Uterus (tissue), 4 donors: ENCODE measurements around the gene IFT25. TPM values are rescaled to one million over a fixed set of nuclear protein-coding genes. Genes with fewer than 3 reads are reported as not detected.

Source experiments
- DNase-seq, 2 donors: peaks; one replicate each; pipeline ENCODE4 v3.0.0-alpha.2; 2019 to 2020
- H3K27ac ChIP-seq, 2 donors: fragments of 200-600 bp; sonication (generic); 1 replicate in 1 of 2; 2 replicates in 1 of 2; pipeline ENCODE4 v1.5.1; 2016 to 2018
- H3K27me3 ChIP-seq, 2 donors: fragments of 200-600 bp; sonication (generic); one replicate each; pipeline ENCODE4 v1.5.1; 2018 to 2019; ENCODE audit warnings: control low read depth in 1 of 2
- H3K36me3 ChIP-seq, 2 donors: fragments of 200-600 bp; sonication (generic); one replicate each; pipeline ENCODE4 v1.5.1; 2019; ENCODE audit warnings: control low read depth in 1 of 2
- H3K4me1 ChIP-seq, 2 donors: fragments of 200-600 bp; sonication (generic); one replicate each; pipeline ENCODE4 v1.5.1; 2018 to 2019; ENCODE audit warnings: control low read depth in 1 of 2
- H3K4me3 ChIP-seq, 2 donors: fragments of 200-600 bp; sonication (generic); 1 replicate in 1 of 2; 2 replicates in 1 of 2; pipeline ENCODE4 v1.5.1; 2018 to 2019; ENCODE audit warnings: mild to moderate bottlenecking in 1 of 2
- H3K9me3 ChIP-seq, 2 donors: fragments of 200-600 bp; sonication (generic); one replicate each; pipeline ENCODE4 v1.5.1; 2019; ENCODE audit warnings: control low read depth in 1 of 2
- CTCF ChIP-seq, 4 experiments: fragments of 200-600 bp in 2 of 4; fragments of 450-650 bp in 2 of 4; sonication (generic) in 2 of 4; IDR thresholded peaks; one replicate each; pipeline ENCODE4 v1.5.1; 2016 to 2019; ENCODE audit warnings: antibody characterized with exemption in 4 of 4, mild to moderate bottlenecking in 2 of 4, moderate library complexity in 1 of 4
- POLR2A ChIP-seq, 2 donors: fragments of 450-650 bp; IDR thresholded peaks; one replicate each; pipeline ENCODE4 v1.6.1; 2016; ENCODE audit warnings: antibody characterized with exemption in 2 of 2, mild to moderate bottlenecking in 1 of 2, moderate library complexity in 1 of 2
- intact Hi-C: fragments of 100-400 bp; cut with DNase I; formaldehyde crosslinking; loops from one replicate; pipeline ENCODE4 v1.15.1; 2023; ENCODE audit warnings: low total_unique reads
- total RNA-seq, 4 donors: library from RNA; depleted of rRNA in 3 of 4; stranded (reverse); fragments of >200 nt in 3 of 4; gene quantifications; one replicate each; pipeline versions ENCODE4 v1.1.0 to v1.2.4, GENCODE V29; 2014 to 2023
- donor health status: DM: yes; HTN: yes; CAD: no.

Gene IFT25
- total RNA-seq, 4 donors from 2014 or later, result 1.3 to 40.6 (median 28.7) TPM

- Histone ChIP-seq H3K27ac (no peak overlapping the region), H3K36me3 (no peaks in the 10 kb centered on the region), H3K27me3 (no peaks in the 10 kb centered on the region), H3K4me1 (no peaks in the 10 kb centered on the region), H3K9me3 (no peaks in the 10 kb centered on the region), H3K4me3 (no peak overlapping the region)
- TF ChIP-seq POLR2A (IDR thresholded peaks at IDR 0.05), result no peak
- TF ChIP-seq CTCF (IDR thresholded peaks at IDR 0.05), result no peak
- no peak for DNase-seq
- intact Hi-C loops, result no loop called here
These were observed 16.1 kb downstream of the IFT25 start for GRCh38 chr1:53929246-53929960.

GRCh38 chr1:53927376-53927881 lies 18.1 kb downstream of the IFT25 start:
- DNase-seq, result no peak

GRCh38 chr1:53919675-53920066 lies 25.8 kb downstream of the IFT25 start:
- Histone ChIP-seq H3K4me1 (no peaks in the 10 kb centered on the region), H3K36me3 (no peaks in the 10 kb centered on the region), H3K27ac (no peak overlapping the region), H3K4me3 (no peak overlapping the region), H3K9me3 (no peaks in the 10 kb centered on the region), H3K27me3 (no peaks in the 10 kb centered on the region)
- no peak for DNase-seq
- TF ChIP-seq POLR2A (IDR thresholded peaks at IDR 0.05) (no peak), CTCF (IDR thresholded peaks at IDR 0.05) (no peak)
- intact Hi-C loops, result no loop called here

More at GRCh38 chr1:53927376-53927881, 18.1 kb downstream of the IFT25 start:
- Histone ChIP-seq H3K9me3 (no peaks in the 10 kb centered on the region), H3K27me3 (no peaks in the 10 kb centered on the region), H3K4me1 (no peaks in the 10 kb centered on the region), H3K4me3 (no peak overlapping the region), H3K27ac (no peak overlapping the region), H3K36me3 (no peaks in the 10 kb centered on the region)
- intact Hi-C loops, result no loop called here
- TF ChIP-seq CTCF (IDR thresholded peaks at IDR 0.05), result no peak
- no peak for TF ChIP-seq POLR2A (IDR thresholded peaks at IDR 0.05)

GRCh38 chr1:53918343-53918742 lies 27.2 kb downstream of the IFT25 start:
- intact Hi-C loops, result no loop called here
- no peak for TF ChIP-seq CTCF (IDR thresholded peaks at IDR 0.05)
- TF ChIP-seq POLR2A (IDR thresholded peaks at IDR 0.05), result no peak
- H3K27me3 ChIP-seq, result no peaks in the 10 kb centered on the region
- H3K36me3 ChIP-seq, result no peaks in the 10 kb centered on the region
- no peaks in the 10 kb centered on the region for H3K9me3 ChIP-seq
- no peak for DNase-seq
- H3K4me1 ChIP-seq, result no peaks in the 10 kb centered on the region
- H3K27ac ChIP-seq, result no peak overlapping the region
- H3K4me3 ChIP-seq, result no peak overlapping the region

GRCh38 chr1:53913352-53914033 lies 32.0 kb downstream of the IFT25 start:
- no peaks in the 10 kb centered on the region for H3K4me1 ChIP-seq
- no peak overlapping the region for H3K27ac ChIP-seq
- H3K4me3 ChIP-seq, result no peak overlapping the region
- no peaks in the 10 kb centered on the region for H3K36me3 ChIP-seq
- no peak for DNase-seq
- intact Hi-C loops, result no loop called here
- no peaks in the 10 kb centered on the region for H3K9me3 ChIP-seq
- TF ChIP-seq POLR2A (IDR thresholded peaks at IDR 0.05) (no peak), CTCF (IDR thresholded peaks at IDR 0.05) (no peak)
- no peaks in the 10 kb centered on the region for H3K27me3 ChIP-seq
